ENCODE measurements around the gene GOLGA8B. TPM values are rescaled to one million over a fixed set of nuclear protein-coding genes. Genes with fewer than 3 reads are reported as not detected.

GOLGA8B gene
- total and polyA plus RNA-seq, 2 of the 8 experiments (the other 6 are each of a cell fraction or from before 2014, with no cell fraction given) = 14.1 to 23.3 TPM

DNA sequence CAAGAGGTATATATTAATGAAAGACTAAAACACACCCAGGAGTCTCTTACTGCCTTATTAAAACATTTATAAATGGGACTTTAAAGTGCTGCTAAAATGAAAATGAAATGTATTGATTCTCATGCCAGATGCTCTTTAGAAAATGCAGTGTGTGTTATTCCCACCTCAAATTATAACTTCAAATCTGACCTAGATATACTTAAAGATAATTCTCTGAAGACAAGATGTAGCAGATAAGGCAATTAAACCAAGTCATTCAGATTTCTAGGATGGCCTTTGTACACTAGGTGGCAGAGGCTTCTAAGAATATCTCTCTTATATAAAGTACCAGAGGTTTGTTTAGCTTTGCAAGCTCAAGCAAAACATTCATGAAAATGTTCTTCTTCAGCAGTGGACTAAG, 26.9 kb upstream of the GOLGA8B start:
- no peak overlapping the region for H3K4ac ChIP-seq (replicated peaks; ENCODE audit: insufficient read length, low read depth, low read length)
- no peak overlapping the region for H2AFZ ChIP-seq (ENCODE audit: low read length)
- no peak overlapping the region for H2BK15ac ChIP-seq (ENCODE audit: low read length)
- H4K8ac ChIP-seq (ENCODE audit: extremely low read depth, insufficient read depth, low read length) = no peak overlapping the region
- no peak overlapping the region for H2BK5ac ChIP-seq (ENCODE audit: low read depth, low read length)
- H4K91ac ChIP-seq (replicated peaks; ENCODE audit: insufficient read length, low read length) = no peak overlapping the region
- no peak overlapping the region for H3K27ac ChIP-seq (ENCODE audit: low read depth, low read length)
- TF ChIP-seq, protein P1, sequence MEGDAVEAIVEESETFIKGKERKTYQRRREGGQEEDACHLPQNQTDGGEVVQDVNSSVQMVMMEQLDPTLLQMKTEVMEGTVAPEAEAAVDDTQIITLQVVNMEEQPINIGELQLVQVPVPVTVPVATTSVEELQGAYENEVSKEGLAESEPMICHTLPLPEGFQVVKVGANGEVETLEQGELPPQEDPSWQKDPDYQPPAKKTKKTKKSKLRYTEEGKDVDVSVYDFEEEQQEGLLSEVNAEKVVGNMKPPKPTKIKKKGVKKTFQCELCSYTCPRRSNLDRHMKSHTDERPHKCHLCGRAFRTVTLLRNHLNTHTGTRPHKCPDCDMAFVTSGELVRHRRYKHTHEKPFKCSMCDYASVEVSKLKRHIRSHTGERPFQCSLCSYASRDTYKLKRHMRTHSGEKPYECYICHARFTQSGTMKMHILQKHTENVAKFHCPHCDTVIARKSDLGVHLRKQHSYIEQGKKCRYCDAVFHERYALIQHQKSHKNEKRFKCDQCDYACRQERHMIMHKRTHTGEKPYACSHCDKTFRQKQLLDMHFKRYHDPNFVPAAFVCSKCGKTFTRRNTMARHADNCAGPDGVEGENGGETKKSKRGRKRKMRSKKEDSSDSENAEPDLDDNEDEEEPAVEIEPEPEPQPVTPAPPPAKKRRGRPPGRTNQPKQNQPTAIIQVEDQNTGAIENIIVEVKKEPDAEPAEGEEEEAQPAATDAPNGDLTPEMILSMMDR (IDR thresholded peaks at IDR 0.05; ENCODE audit: control extremely low read depth in 1 of 3, insufficient read depth in 1 of 3, low read depth in 1 of 3, low read length in 3 of 3) = peak in 1 of 3 experiments; percentile 32; a peak in 2 of 4 replicates
- TF ChIP-seq SIX5 (IDR thresholded peaks at IDR 0.05; ENCODE audit: low read depth, low read length) (no peak), RAD21 (IDR thresholded peaks at IDR 0.05 in 1 of 2, conservative IDR thresholded peaks at IDR 0.05 in 1 of 2; ENCODE audit: low read depth in 2 of 2, low read length in 2 of 2) (peak; percentile 41 to 49), CREB1 (IDR thresholded peaks at IDR 0.05) (no peak), PHF8 (conservative IDR thresholded peaks at IDR 0.05; ENCODE audit: low read depth, low read length) (no peak), KDM5A (IDR thresholded peaks at IDR 0.05; ENCODE audit: low read length) (no peak), EZH2 (IDR thresholded peaks at IDR 0.05; ENCODE audit: low read depth, low read length, severe bottlenecking) (no peak)
- H3K9ac ChIP-seq (replicated peaks in 1 of 4; ENCODE audit: extremely low read depth in 1 of 4, low read depth in 3 of 4, low read length in 3 of 4) = no peak overlapping the region
- H3K36me3 ChIP-seq (ENCODE audit: control insufficient read depth in 2 of 4, insufficient read depth in 4 of 4, low read length in 3 of 4) = no peaks in the 10 kb centered on the region
- no peak overlapping the region for H2AK5ac ChIP-seq (ENCODE audit: low read depth, low read length)
- H3K23me2 ChIP-seq (ENCODE audit: low read depth, low read length) = no peaks in the 10 kb centered on the region
- no peak overlapping the region for H4K5ac ChIP-seq (ENCODE audit: insufficient read length, low read depth, low read length)
- DNase-seq (ENCODE audit: low read depth in 1 of 2, low spot score in 2 of 2) (no peak), FAIRE-seq (no peak)
- CTCF ChIA-PET (ENCODE audit: partially characterized antibody) = interaction anchor here (0.6 to 2.0 kb wide), 10 partner anchors 9 to 251 kb away, joined by 3 to 6 read pairs (median 3); no protein-coding TSS in a partner anchor
- no peak overlapping the region for H3K4me3 ChIP-seq (ENCODE audit: extremely low read depth in 1 of 4, insufficient read depth in 2 of 4, low read depth in 3 of 4, low read length in 4 of 4)
- no peak overlapping the region for H2BK20ac ChIP-seq (ENCODE audit: low read length)
- POLR2A ChIA-PET (ENCODE audit: partially characterized antibody) = interaction anchor here (0.6 kb wide), 1 partner anchor 239 kb away, joined by 4 read pairs; no protein-coding TSS in a partner anchor
- no peak overlapping the region for H2BK120ac ChIP-seq (replicated peaks; ENCODE audit: low read depth, low read length)
- H3K4me1 ChIP-seq (replicated peaks in 1 of 4; ENCODE audit: control insufficient read depth in 3 of 4, insufficient read depth in 4 of 4, low read length in 3 of 4) = no peaks in the 10 kb centered on the region
- no peaks in the 10 kb centered on the region for H3K9me3 ChIP-seq (ENCODE audit: insufficient read depth in 2 of 2, low read depth in 1 of 2, low read length in 1 of 2)
- H2BK12ac ChIP-seq (ENCODE audit: low read depth, low read length) = no peak overlapping the region
- no peak overlapping the region for H3K4me2 ChIP-seq (ENCODE audit: insufficient read depth in 1 of 2, low read depth in 2 of 2, low read length in 2 of 2)
- no peak overlapping the region for H3K14ac ChIP-seq (ENCODE audit: insufficient read length)
- H4K20me1 ChIP-seq (replicated peaks in 1 of 2; ENCODE audit: control insufficient read depth in 1 of 2, insufficient read depth in 2 of 2, low read length in 2 of 2) = no peaks in the 10 kb centered on the region
- no peak overlapping the region for H3K56ac ChIP-seq (replicated peaks; ENCODE audit: insufficient read length, low read depth, low read length)
- H3K23ac ChIP-seq (ENCODE audit: insufficient read length) = no peak overlapping the region
- no peaks in the 10 kb centered on the region for H3K79me1 ChIP-seq (ENCODE audit: low read depth, low read length)
- no peaks in the 10 kb centered on the region for H3K27me3 ChIP-seq (replicated peaks in 1 of 4; ENCODE audit: control insufficient read depth in 3 of 4, extremely low read depth in 1 of 4, insufficient read depth in 3 of 4, low read length in 3 of 4)
- H3K79me2 ChIP-seq (ENCODE audit: control insufficient read depth in 1 of 2, insufficient read depth in 2 of 2, low read length in 2 of 2) = no peaks in the 10 kb centered on the region
- no peak overlapping the region for H3K18ac ChIP-seq (ENCODE audit: extremely low read depth, low read length)
